Esophagus squamous epithelium (tissue), 5 donors: ENCODE measurements around the gene EIF4G2. TPM values are rescaled to one million over a fixed set of nuclear protein-coding genes. Genes with fewer than 3 reads are reported as not detected.
A peak's percentile ranks its signal among the peaks of the same experiment; 100 is the strongest.

ENCODE experiments used
- DNase-seq: peaks from one replicate; lab custom pipeline; 2025; lab: John Stamatoyannopoulos, UW
- H3K27ac ChIP-seq, 4 donors: fragments of 200-600 bp; sonication (generic); one replicate each; pipeline ENCODE4 v1.5.1; 2016 to 2019; ENCODE audit warnings: mild to moderate bottlenecking in 1 of 4
- H3K27me3 ChIP-seq, 4 donors: fragments of 200-600 bp; sonication (generic); 1 replicate in 3 of 4; 2 replicates in 1 of 4; pipeline versions ENCODE4 v1.5.1 to v1.6.0; 2017 to 2021; ENCODE audit warnings: antibody characterized with exemption in 1 of 4
- H3K36me3 ChIP-seq, 3 donors: fragments of 200-600 bp; sonication (generic); one replicate each; pipeline ENCODE4 v1.5.1; 2016 to 2019
- H3K4me1 ChIP-seq, 3 donors: fragments of 200-600 bp; sonication (generic); one replicate each; pipeline ENCODE4 v1.5.1; 2017 to 2019
- H3K4me3 ChIP-seq, 4 donors: fragments of 200-600 bp; sonication (generic); 1 replicate in 3 of 4; 2 replicates in 1 of 4; pipeline ENCODE4 v1.5.1; 2016 to 2019; ENCODE audit warnings: mild to moderate bottlenecking in 2 of 4, moderate library complexity in 1 of 4
- H3K9me3 ChIP-seq, 3 donors: fragments of 200-600 bp; sonication (generic); one replicate each; pipeline ENCODE4 v1.5.1; 2016 to 2019
- POLR2A ChIP-seq, 4 donors: fragments of 450-650 bp; IDR thresholded peaks; one replicate each; pipeline ENCODE4 v1.6.1; 2017; ENCODE audit warnings: antibody characterized with exemption in 4 of 4, mild to moderate bottlenecking in 4 of 4, moderate library complexity in 3 of 4
- WGBS, 2 donors: methylation state at CpG; one replicate each; pipeline ENCODE4 v1.1.5; 2018; 5-methylcytosine and 5-hydroxymethylcytosine counted together
- intact Hi-C: fragments of 100-400 bp; cut with DNase I; formaldehyde crosslinking; loops from one replicate; pipeline ENCODE4 v1.15.0; 2022
- small RNA-seq, 4 donors: library from RNA; depleted of rRNA; stranded (forward); fragments of <200 nt; gene quantifications; one replicate each; pipeline ENCODE3, GENCODE V24; 2016
- total RNA-seq, 4 donors: library from RNA; depleted of rRNA; stranded (reverse); fragments of >200 nt; gene quantifications; one replicate each; pipeline ENCODE4 v1.1.0, GENCODE V29; 2016
- TF ChIP-seq, protein P1 (sequence below), 6 experiments: fragments of 450-650 bp in 4 of 6; fragments of 200-600 bp in 2 of 6; sonication (generic) in 2 of 6; IDR thresholded peaks; one replicate each; pipeline ENCODE4 v1.5.1; 2016 to 2019; ENCODE audit warnings: antibody characterized with exemption in 6 of 6, mild to moderate bottlenecking in 4 of 6, moderate library complexity in 4 of 6
- donor health status: DM: yes; HTN: yes; CAD: no.

EIF4G2 gene
- total RNA-seq, 4 donors from 2014 or later, result 476 to 665 (median 547) TPM

DNA sequence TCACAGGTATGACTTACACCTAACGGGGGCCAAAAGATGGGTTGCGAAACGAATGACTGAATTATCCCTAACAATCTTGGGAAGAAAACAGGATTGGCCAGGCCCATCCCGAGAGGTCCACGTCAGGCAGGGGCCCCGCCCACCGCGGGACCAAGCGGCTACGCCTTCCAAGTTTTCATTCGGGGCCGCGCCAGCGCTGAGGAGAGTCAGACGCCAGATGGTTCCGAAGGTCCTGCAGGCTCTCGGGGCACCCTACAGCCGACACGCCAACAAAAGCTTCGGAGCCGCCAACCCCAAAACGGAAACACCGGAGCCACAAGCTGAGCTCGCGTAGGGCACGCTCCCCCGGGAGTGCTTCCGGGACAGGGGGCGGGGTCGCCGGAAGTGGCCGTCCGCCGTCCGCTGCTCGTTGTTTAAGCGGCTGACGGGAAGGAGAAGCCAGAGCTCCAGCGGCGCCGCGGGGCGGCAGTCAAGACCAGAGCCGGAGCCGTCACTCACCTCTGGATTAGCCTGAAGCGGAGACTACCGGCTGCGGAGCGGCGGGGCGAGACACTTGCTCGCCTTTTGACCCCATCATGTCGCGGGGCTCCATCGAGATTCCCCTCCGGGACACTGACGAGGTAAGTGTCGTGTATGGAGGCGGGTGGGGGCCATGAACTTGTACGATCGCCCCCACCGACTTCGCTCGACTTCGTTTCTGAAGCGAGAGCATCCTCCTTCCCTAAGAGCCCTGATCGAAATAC is 57.7 kb downstream of the EIF4G2 start, which contains the start of gene CTR9:
CTR9 (plus strand) TSS at position 409 of the 743 bp plus-strand sequence; CDS start at position 576, 167 bp downstream.
- Histone ChIP-seq H3K4me1 (peaks cover 0 to 22% (median 8%) of the 10 kb centered on the region in 3 donors), H3K27ac (peak within 1 kb of the TSS; percentile 93 to 96 (median 94)), H3K4me3 (peak within 1 kb of the TSS; percentile 54 to 81 (median 69)), H3K27me3 (no peaks in the 10 kb centered on the region), H3K36me3 (peaks cover 0 to 11% (median 0%) of the 10 kb centered on the region in 3 donors), H3K9me3 (no peaks in the 10 kb centered on the region)
- 0 to 1% methylated on average over 12 to 22 of the region's 67 CpGs for WGBS, 2 donors
- TF ChIP-seq, protein P1, sequence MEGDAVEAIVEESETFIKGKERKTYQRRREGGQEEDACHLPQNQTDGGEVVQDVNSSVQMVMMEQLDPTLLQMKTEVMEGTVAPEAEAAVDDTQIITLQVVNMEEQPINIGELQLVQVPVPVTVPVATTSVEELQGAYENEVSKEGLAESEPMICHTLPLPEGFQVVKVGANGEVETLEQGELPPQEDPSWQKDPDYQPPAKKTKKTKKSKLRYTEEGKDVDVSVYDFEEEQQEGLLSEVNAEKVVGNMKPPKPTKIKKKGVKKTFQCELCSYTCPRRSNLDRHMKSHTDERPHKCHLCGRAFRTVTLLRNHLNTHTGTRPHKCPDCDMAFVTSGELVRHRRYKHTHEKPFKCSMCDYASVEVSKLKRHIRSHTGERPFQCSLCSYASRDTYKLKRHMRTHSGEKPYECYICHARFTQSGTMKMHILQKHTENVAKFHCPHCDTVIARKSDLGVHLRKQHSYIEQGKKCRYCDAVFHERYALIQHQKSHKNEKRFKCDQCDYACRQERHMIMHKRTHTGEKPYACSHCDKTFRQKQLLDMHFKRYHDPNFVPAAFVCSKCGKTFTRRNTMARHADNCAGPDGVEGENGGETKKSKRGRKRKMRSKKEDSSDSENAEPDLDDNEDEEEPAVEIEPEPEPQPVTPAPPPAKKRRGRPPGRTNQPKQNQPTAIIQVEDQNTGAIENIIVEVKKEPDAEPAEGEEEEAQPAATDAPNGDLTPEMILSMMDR (IDR thresholded peaks at IDR 0.05), result peak in 2 of 6 experiments; percentile 16 to 22
- TF ChIP-seq POLR2A (IDR thresholded peaks at IDR 0.05), result peak in 3 of 4 donors; percentile 58 to 95 (median 93)
- peak; percentile 70 for DNase-seq
- intact Hi-C loops, result no loop called here

DNA sequence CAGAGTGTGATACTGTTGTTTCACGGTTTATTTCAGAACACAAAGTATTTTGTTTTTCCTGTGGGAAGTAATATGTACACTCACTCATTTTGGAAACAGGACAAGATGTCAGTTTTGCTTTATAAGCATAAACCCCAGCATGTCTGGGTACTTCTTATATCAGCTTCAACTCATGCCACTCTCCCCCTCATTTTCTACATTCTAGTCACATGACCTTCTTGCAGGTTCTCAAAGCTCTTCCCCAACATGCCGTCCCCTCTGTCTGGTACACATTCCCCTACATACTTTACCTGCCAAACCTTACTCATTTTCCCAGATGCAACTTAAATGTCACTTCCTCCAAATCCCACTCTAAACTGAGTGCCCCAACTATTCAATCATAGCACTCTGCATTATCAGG is 59.2 kb downstream of the EIF4G2 start:
- no peak for TF ChIP-seq POLR2A (IDR thresholded peaks at IDR 0.05)
- TF ChIP-seq, protein P1 (IDR thresholded peaks at IDR 0.05), result no peak
- intact Hi-C loops, result no loop called here
- Histone ChIP-seq H3K27ac (no peak overlapping the region), H3K9me3 (no peaks in the 10 kb centered on the region), H3K36me3 (peaks cover 0 to 3% (median 0%) of the 10 kb centered on the region in 3 donors), H3K4me1 (peaks cover 0 to 22% (median 8%) of the 10 kb centered on the region in 3 donors), H3K27me3 (no peaks in the 10 kb centered on the region), H3K4me3 (no peak overlapping the region)
- no peak for DNase-seq
- 62 to 66% methylated on average over 2 of the region's 2 CpGs for WGBS, 2 donors

GRCh38 chr11:10747733-10748132 is 61.0 kb downstream of the EIF4G2 start:
- no peak for DNase-seq
- no peaks in the 10 kb centered on the region for H3K36me3 ChIP-seq
- TF ChIP-seq POLR2A (IDR thresholded peaks at IDR 0.05), result no peak
- TF ChIP-seq, protein P1 (IDR thresholded peaks at IDR 0.05), result no peak
- intact Hi-C loops, result no loop called here
- no peaks in the 10 kb centered on the region for H3K9me3 ChIP-seq
- no peak overlapping the region for H3K27ac ChIP-seq
- no peak overlapping the region for H3K4me3 ChIP-seq
- H3K27me3 ChIP-seq, result no peaks in the 10 kb centered on the region
- H3K4me1 ChIP-seq, result peaks cover 0 to 15% (median 8%) of the 10 kb centered on the region in 3 donors

Small RNA genes lying within 50 kb of the gene (small RNA-seq; reads per million reads assigned to genes)
- 0 reads per million in 4 donors for gene SNORD97

Other genes starting within 250 kb of the EIF4G2 start
- 10 to 100 TPM in 2 of 4 donors, 1 to 10 TPM in 1, under 1 TPM in 1; 0.42 to 66.8 (median 21.6) TPM for gene LYVE1, start 240.3 kb downstream of the EIF4G2 start, total RNA-seq
- gene IRAG1, start 115.2 kb downstream of the EIF4G2 start, total RNA-seq, result 10 to 100 TPM in 2 of 4 donors, 1 to 10 TPM in 2; 3.5 to 48.4 (median 9.9) TPM
- 10 to 100 TPM; 21.4 to 34.4 (median 27.0) TPM for gene CTR9, start 57.7 kb downstream of the EIF4G2 start, total RNA-seq
- gene ZBED5, start 49.1 kb upstream of the EIF4G2 start, total RNA-seq, result 10 to 100 TPM; 13.4 to 39.5 (median 25.0) TPM